NCI-H82 treated with DMSO at 0.1 percent for 48 hours (cell line): ENCODE results near the gene PEAK1.

ENCODE experiments used
- DNase-seq: peaks from one replicate; lab custom pipeline; 2025; ENCODE audit not compliant: unreplicated experiment; lab: John Stamatoyannopoulos, UW

PEAK1 gene

GRCh38 chr15:77143191-77143590 lies 276.7 kb downstream of the PEAK1 start:
- DNase-seq, result no peak

GRCh38 chr15:77140220-77140619 lies 279.7 kb downstream of the PEAK1 start:
- no peak for DNase-seq

- no peak for DNase-seq
Observed at GRCh38 chr15:77139312-77139711, 280.6 kb downstream of the PEAK1 start.

- DNase-seq, result no peak
Observed at GRCh38 chr15:77138167-77138522, 281.8 kb downstream of the PEAK1 start.

GRCh38 chr15:77135181-77135580 lies 284.7 kb downstream of the PEAK1 start:
- DNase-seq, result no peak

- DNase-seq, result no peak
Observed at GRCh38 chr15:77130315-77130930, 289.5 kb downstream of the PEAK1 start.

- DNase-seq, result peak; percentile 33
Observed at GRCh38 chr15:77127626-77128025, 292.3 kb downstream of the PEAK1 start.

- peak; percentile 95 for DNase-seq
Observed at GRCh38 chr15:77126529-77127326, 293.2 kb downstream of the PEAK1 start.

GRCh38 chr15:77123854-77124253 lies 296.1 kb downstream of the PEAK1 start:
- DNase-seq, result no peak

- no peak for DNase-seq
Observed at GRCh38 chr15:77122576-77122975, 297.3 kb downstream of the PEAK1 start.

GRCh38 chr15:77121599-77121998 lies 298.3 kb downstream of the PEAK1 start:
- no peak for DNase-seq

- peak; percentile 12 for DNase-seq
Observed at GRCh38 chr15:77120576-77120975, 299.3 kb downstream of the PEAK1 start.

- no peak for DNase-seq
Observed at GRCh38 chr15:77119446-77119845, 300.5 kb downstream of the PEAK1 start.

GRCh38 chr15:77118882-77119321 lies 301.0 kb downstream of the PEAK1 start:
- DNase-seq, result peak; percentile 55

- no peak for DNase-seq
Observed at GRCh38 chr15:77115179-77115578, 304.7 kb downstream of the PEAK1 start.

- no peak for DNase-seq
Observed at GRCh38 chr15:77112838-77113504, 306.9 kb downstream of the PEAK1 start.

- no peak for DNase-seq
Observed at GRCh38 chr15:77111789-77112188, 308.1 kb downstream of the PEAK1 start.

- peak; percentile 73 for DNase-seq
Observed at GRCh38 chr15:77107531-77108355, 312.2 kb downstream of the PEAK1 start.

GRCh38 chr15:77107068-77107467 lies 312.8 kb downstream of the PEAK1 start:
- no peak for DNase-seq

- DNase-seq, result no peak
Observed at GRCh38 chr15:77104155-77104554, 315.7 kb downstream of the PEAK1 start.
